HG03565 (cell line): Measurements from ENCODE around the gene TGM2.
"Not testable (repeated sequence)": the region's sequence is repeated elsewhere in the genome, so short reads cannot be mapped to it uniquely, and the experiment has no call there.

Experiments
- ATAC-seq: cut with Tn5 transposase; IDR thresholded peaks from one replicate; pipeline ENCODE4 v1.9.1; 2021; ENCODE audit warnings: mild to moderate bottlenecking, moderate library complexity; ENCODE audit not compliant: unreplicated experiment

TGM2 gene

DNA sequence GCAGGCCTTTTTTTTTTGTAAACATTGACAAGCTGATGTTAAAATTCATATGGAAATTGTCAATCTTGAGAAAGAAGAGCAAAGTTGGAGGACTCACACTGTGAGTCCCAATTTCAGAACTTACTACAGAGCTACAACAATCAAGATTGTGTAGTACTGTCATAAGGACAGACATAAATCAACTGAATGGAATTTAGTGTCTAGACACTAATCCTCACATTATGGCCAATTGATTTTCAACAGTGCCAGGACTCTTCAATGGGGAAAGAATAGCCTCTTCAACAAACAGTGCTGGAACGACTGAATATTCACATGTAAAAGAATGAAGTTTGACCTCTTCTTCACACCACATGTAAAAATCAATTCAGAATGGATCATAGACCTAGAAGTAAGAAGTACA, 60.8 kb downstream of the TGM2 start:
- ATAC-seq: no peak

DNA sequence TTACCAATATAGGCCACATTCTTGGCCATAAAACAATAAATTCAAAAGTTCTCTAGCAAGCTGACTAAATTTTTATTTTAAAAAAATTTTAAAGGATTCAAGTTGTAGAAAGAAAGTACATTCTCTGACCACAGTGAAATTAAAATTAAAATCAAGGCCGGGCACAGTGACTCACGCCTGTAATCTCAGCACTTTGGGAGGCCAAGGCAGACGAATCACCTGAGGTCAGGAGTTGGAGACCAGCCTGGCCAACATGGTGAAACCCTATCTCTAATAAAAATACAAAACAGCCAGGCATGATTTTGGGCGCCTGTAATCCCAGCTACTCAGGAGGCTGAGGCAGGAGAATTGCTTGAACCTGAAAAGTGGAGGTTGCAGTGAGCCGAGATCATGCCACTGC, 62.9 kb downstream of the TGM2 start:
- not testable (repeated sequence) for ATAC-seq

DNA sequence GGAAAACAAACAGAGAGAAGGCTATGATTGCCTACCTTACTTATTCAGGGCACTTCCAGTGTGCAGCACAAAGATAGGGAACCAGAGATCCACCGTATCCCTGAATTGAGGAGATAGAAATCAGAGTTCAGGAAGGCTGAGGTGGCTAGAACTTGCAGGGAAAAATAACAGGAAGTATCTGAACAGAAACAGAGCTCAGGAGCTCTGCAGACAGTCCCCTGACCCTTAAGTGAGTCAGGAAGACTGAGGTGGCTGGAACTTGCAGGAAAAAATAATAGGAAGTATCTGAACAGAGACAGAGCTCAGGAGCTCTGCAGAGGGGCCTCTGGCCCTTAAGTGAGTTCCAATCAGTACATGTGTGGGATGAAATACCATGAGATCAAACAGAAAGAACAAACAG, 66.1 kb downstream of the TGM2 start:
- no peak for ATAC-seq

DNA sequence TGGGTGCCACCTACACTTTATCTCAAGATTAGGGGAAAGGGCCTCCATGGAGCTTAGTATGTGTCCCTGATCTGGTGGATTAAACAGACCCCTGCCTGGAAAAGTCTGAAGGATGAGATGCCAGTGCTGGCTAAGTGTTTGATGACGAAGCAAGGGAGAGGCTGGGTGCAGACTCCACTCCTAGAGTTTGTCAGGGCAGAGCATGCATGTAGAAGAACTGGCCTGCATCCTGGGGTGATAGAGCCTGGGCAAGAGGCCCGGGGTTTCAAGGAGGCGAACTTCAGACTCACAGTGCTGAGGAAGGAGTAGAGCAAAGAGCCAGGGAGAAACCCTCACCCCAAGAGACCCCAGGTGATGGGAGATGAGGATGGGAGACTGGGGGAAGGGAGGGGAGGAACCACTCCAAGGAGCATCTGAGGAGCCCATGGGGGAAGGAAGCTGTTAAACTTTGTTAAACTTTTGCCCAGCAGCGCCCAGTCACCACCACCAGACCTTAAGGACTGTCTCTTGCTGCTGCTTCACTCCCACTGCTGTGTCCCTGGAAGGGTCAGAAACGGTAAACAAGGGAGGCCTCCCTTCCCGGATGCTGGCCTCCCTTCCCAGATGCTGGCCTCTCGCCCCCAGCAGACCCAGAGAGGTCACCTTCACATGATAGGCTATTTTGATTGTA, 69.9 kb downstream of the TGM2 start:
- no peak for ATAC-seq

DNA sequence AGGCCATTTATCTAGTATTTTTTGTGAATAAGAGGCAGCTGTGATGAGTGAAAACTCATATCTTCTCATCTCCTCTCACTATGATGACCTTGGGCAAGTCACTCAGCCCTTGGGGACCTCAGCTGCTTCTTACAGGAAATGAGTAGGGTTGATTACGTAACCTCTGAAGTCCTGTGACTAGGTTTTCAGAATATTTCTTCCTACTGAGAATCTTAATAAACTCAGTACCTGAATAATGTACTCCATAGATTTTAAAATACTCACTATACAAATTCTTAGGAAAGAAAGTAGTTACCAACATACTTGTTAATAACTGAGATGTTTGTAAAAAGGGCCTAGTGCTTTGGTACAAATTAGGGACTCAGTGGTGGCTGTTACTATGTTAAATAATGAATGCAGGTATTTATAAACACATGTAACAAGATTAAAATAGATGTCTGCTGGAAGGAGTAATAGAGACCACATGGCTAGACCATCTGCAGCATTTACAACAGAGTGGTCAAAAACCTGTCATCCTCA, 70.6 kb downstream of the TGM2 start:
- ATAC-seq: peak; percentile 66

DNA sequence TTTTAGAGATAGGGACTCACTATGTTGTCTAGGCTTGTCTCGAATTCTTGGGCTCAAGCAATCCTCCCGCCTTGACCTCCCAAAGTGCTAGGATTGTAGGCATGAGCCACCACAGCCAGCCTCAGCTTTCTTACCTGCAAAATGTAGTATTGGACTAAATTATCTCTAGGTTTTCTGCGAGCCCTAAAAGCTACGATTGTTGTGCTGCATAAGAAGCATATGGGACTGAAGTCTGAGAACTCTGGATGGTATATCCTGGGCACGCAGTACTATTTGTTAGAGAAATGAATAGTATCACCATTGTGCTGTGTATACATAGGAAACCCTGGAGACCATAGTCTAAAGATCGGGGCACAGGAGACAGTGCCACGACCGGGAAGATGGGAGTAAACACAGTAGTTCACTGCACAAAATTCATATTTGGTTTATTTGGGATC, 71.4 kb downstream of the TGM2 start:
- no peak for ATAC-seq

DNA sequence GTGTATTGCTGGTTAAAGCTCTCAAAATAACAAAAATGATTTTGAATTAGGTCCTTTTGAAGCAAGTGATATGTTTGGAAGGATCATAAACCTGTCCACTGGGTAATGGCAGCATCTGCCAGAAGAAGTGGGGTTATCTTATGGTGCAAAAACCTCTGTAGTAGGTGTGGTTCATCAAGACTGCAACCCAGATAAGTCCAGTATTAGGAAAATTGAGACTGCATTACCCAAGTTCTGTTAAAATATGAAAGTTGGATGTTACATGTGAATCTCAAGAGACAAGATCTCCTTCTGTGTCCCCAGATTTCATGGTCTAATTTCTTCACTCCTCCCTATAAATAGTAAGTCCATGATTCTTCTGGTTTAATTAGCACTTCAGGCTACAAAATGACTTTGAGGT, 72.2 kb downstream of the TGM2 start:
- no peak for ATAC-seq

DNA sequence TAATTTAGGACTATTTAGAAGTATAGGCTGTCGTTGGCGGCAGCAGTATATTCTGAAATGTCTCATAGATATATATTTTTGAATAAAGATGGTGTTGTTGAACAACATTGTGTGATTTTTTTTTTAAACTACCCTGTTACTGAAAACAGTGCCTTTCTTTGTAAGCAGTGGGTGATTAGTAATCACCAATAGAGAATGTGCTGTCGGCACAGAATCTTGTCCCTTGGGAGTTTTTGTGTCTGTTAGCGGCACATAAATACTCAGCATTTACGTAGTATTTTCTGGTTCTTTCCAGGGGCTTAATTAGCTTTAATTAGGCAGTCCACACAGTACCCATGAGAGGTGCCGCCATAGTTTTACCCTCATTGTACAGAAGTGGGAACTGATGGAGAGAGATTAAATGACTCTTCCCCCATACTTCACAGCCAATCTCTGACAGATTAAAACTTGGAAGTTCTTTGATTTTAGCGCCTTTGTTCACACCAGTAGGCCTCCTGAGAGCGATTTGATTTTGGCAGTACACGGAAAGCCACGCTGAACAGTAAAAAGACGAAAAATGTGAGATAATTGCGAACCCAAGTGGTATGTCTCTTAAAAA, 72.7 kb downstream of the TGM2 start:
- ATAC-seq: no peak

DNA sequence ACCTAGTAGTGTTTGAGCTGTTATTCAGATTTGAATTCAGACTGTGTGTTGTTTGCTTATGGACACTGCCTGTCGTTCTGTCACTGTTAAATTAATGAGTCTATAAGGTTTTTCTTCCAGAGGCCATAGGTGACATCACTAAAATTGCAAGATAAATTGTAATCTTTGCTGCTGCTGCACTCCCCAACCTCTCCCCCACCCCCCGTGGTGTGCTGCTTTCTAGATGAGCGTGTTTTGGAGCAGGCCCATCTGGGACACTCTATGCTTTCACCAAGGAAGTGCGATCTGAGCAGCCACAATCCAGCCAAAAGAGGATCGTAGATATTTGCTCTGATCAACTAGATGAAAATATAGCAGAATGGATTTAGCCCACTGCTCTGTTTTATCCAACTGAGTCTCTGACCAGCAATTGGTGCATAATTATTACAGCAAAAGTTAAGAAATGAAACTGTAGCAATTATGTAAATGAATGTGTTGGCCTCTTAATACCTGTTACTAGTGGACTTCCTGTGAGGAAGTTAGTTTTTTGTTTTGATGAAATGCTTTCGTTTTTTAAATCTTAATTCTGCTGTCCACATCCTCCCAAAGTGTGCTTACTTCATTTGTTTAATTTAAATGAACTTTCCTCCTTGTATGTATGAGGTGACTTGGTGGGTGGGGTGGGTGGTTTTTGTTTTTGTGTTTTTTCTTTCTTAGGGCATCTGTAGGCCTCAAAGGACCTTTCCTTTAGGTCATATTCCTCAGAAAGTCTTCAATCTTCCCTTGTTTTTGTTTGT, 73.4 kb downstream of the TGM2 start:
- ATAC-seq: no peak

DNA sequence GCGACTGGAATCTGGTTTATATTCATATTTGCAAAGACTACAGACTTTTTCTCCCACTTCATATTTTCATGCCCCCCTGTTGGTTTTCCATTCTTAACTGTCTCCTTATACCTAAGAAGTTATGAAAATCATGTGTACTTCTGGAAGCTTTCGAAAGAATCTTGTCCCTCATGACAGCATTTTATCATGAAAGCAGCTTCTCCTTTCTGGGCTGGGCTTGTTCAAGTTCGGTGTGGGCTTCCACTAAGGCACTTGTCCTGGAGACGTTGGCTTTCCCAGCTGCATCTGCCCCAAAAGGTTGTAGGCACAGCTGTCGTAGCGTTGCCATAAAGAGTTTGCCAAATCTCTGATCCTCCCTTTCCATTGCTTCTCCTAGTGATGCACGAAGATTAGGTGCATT, 75.0 kb downstream of the TGM2 start:
- no peak for ATAC-seq

DNA sequence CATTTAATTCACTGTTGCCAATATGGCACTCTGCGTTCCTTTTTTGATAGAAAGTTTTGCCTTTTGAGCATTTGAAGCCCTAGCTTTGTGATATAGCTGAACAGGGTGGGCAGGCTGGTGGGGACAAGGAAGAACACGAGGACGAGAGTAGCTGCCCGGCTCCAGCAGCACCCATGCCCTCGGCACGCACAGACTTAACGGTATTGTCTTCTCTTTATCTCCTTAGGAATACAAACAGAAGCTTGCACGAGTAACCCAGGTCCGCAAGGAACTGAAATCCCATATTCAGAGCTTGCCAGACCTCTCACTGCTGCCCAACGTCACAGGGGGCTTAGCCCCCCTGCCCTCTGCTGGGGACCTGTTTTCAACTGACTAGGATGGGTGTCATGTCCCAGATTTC, 75.6 kb downstream of the TGM2 start:
- no peak for ATAC-seq

DNA sequence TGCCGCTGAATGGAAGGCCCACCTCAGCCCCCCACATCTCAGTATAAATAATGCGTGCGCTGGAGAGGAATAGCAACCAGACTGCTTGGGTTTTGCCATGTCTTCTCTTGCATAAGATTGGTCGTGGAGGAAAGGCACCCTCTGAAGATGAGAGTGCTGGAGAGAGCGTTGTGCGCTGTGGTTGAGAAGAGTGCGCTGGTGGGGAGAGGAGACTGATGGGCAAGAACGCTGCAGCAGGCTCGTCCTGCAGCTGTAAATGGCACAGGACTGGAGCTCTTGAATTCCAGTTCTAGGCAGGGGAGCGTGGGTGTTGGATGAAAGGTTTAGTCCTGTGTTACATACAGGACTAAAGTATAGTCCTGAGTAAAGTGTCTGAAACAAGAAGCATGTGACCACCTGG, 80.0 kb downstream of the TGM2 start:
- ATAC-seq: no peak

DNA sequence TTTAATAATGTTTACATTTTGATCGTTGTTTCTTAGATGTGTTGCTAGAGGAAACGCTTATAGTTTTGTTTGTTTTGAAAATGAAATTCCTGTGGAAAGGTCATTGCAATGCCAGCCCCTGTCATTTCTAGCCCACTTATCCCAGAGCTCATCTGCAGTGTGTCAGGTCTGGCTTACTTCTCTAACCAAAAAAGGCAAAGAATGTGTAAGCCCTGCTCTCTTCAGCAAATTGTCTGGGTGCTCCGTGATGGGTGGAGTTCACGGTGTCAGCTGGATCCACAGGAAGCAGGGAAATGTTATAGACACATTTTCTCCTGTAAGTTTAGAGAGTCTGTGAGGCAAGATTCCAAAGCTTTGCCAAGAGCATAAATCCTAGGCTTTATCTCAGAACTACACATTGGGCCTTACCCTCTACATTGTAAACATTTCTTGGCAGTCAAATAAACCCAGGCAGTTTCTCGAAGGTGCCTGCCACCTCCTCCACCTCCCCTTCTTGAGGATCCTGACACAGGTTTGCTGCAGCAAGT, 80.6 kb downstream of the TGM2 start:
- ATAC-seq: no peak

DNA sequence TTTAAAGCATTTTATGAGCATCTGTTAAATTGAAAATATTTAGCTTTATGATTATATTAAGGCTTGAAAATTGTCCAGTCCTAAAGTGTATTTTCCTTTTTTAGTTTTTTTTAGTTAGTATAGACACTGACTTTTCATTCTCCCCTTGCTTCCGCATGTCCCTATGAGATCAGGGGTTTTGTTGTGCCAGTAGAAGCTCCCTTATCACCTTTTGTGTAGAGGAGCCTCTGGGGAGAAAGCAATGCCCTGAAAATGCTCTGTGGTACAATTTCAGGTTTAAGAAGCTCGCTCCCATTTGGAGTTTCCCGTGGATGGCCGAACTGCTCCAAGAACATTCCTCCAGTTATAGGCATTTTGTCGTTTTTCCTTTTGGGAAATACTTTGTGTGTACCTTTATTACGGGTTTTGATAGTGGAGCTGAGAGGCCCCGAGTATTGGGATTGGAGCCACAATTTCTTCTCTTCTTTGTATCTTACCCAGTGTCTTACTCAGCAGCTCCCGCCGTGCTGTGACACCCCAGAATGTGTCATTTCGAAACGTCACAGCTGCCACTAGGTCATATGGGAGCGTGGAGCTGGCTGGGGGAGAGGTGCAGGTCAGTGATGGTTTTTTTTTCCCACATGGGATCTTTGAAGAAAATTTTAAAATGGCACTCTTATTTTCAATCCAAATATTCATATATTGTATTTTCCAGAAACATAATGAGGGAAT, 81.6 kb downstream of the TGM2 start:
- ATAC-seq: no peak

DNA sequence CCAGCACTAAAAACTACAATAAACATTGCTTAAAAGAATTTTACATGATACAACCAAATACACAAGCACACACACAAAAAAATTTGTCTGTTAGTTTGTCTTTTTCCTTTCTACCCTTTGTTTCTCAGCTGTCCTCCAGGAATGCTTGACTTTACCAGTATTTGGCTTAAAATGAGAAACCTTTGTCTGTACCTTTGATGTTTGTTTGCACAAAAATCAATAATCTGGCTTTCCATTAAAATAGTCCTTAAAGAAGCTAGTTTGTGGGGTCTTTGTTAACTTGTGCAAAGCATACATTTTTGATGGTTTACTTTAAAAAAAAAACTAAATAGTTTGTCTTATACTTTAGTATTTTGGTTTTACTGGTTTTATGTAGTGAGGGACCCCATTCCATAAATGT, 82.2 kb downstream of the TGM2 start:
- ATAC-seq: no peak

DNA sequence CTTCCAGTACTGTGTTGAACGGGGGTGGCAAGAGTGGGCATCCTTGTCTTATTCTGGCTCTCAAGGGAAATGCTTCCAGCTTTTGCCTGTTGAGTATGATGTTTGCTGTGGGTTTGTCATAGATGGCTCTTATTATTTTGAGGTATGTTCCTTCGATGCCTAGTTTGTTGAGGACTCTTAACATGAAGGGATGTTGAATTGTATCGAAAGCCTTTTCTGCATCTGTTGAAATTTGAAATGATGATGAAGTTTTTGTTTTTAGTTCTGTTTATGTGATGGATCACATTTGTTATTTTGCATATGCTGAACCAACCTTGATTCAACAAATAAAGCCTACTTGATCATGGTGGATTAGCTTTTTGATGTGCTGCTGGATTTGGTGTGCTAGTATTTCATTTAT, 83.5 kb downstream of the TGM2 start:
- ATAC-seq: no peak

DNA sequence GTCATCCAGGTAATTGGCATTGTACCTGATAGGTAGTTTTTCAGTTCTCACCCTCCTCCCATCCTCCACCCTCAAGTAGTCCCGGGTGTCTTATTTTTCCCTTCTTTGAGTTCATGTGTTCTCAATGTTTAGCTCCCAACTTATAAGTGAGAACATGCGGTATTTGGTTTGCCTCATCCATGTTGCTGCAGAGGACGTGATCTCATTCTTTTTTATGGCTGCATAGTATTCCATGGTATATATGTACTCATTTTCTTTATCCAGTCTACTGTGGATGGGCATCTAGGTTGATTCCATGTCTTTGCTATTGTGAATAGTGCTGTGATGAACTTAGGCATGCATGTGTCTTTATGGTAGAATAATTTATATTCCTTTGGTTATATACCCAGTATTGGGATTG, 85.7 kb downstream of the TGM2 start:
- ATAC-seq: no peak

DNA sequence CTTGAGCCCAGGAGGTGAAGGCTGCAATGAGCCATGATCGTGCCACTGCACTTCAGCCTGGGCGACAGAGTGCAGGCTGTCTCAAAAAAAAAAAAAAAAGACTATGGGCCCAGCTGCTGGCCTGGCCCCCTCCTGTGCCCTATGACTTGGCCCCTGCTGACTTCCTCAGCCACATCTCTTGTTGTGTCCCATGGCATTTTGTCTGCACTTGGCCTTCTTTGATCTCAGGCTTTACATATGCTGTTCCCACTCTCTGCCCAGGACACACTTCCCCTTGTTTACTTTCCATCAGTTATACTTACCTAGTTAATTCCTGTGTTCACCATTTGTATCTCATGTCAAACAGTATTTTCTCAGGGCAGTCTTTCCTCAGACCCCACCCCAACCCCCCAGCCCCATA, 87.0 kb downstream of the TGM2 start:
- no peak for ATAC-seq
